SJCRH30 (cell line): Measurements from ENCODE around the gene STRIP2. TPM values are rescaled to one million over a fixed set of nuclear protein-coding genes. Genes with fewer than 3 reads are reported as not detected.
"Not testable (repeated sequence)": the region's sequence is repeated elsewhere in the genome, so short reads cannot be mapped to it uniquely, and the experiment has no call there.

ENCODE experiments used
- DNase-seq, 2 experiments: peaks; one replicate each; pipeline ENCODE4 v3.0.0-alpha.2; 2015 to 2020
- H3K27ac ChIP-seq: fragments of 250-450 bp; sonication (Bioruptor Pico); 2 replicates; pipeline ENCODE4 v1.5.1; 2020; ENCODE audit warnings: mild to moderate bottlenecking, moderate library complexity
- H3K27me3 ChIP-seq: fragments of 250-450 bp; sonication (Bioruptor Pico); 2 replicates; pipeline ENCODE4 v1.5.1; 2020; ENCODE audit warnings: mild to moderate bottlenecking, moderate library complexity
- H3K36me3 ChIP-seq: fragments of 250-450 bp; sonication (Bioruptor Pico); 2 replicates; pipeline ENCODE4 v1.5.1; 2020; ENCODE audit warnings: mild to moderate bottlenecking, moderate library complexity
- H3K4me1 ChIP-seq: fragments of 250-450 bp; sonication (Bioruptor Pico); 2 replicates; pipeline ENCODE4 v1.5.1; 2020; ENCODE audit warnings: mild to moderate bottlenecking, moderate library complexity
- H3K4me3 ChIP-seq: fragments of 250-450 bp; sonication (Bioruptor Pico); 2 replicates; pipeline ENCODE4 v1.5.1; 2020; ENCODE audit warnings: mild to moderate bottlenecking, moderate library complexity
- H3K9me3 ChIP-seq: fragments of 250-450 bp; sonication (Bioruptor Pico); replicated peaks from 2 replicates; pipeline ENCODE4 v1.5.1; 2020; ENCODE audit warnings: mild to moderate bottlenecking, moderate library complexity
- total RNA-seq: library from RNA; depleted of rRNA; stranded (reverse); fragments of >200 nt; shearing (Covaris generic); gene quantifications from 2 replicates; pipeline ENCODE4 v1.2.3, GENCODE V29; 2014

Gene STRIP2
- total RNA-seq, 1 experiment from 2014 or later, result 16.7 TPM

GRCh38 chr7:129480674-129481363, 46.6 kb downstream of the STRIP2 start:
- H3K27ac ChIP-seq, result no peak overlapping the region
- DNase-seq, result no peak
- no peaks in the 10 kb centered on the region for H3K27me3 ChIP-seq
- no peak overlapping the region for H3K4me3 ChIP-seq
- no peaks in the 10 kb centered on the region for H3K9me3 ChIP-seq
- H3K36me3 ChIP-seq, result peaks cover 28% of the 10 kb centered on the region
- no peaks in the 10 kb centered on the region for H3K4me1 ChIP-seq

- H3K9me3 ChIP-seq, H3K4me3 ChIP-seq, H3K4me1 ChIP-seq, H3K27me3 ChIP-seq, DNase-seq, H3K27ac ChIP-seq: not testable (repeated sequence)
- H3K36me3 ChIP-seq, result peaks cover 28% of the 10 kb centered on the region
Measured at GRCh38 chr7:129481376-129481775, 47.1 kb downstream of the STRIP2 start.

GRCh38 chr7:129482781-129483180, 48.5 kb downstream of the STRIP2 start:
- H3K27me3 ChIP-seq, result no peaks in the 10 kb centered on the region
- DNase-seq, result no peak
- H3K9me3 ChIP-seq, result no peaks in the 10 kb centered on the region
- no peaks in the 10 kb centered on the region for H3K4me1 ChIP-seq
- H3K36me3 ChIP-seq, result peaks cover 26% of the 10 kb centered on the region; the same call in 1 of the 2 replicates
- H3K27ac ChIP-seq, result no peak overlapping the region
- H3K4me3 ChIP-seq, result no peak overlapping the region

- no peak overlapping the region for H3K27ac ChIP-seq
- H3K36me3 ChIP-seq, result no peaks in the 10 kb centered on the region; the same call in 1 of the 2 replicates
- no peaks in the 10 kb centered on the region for H3K27me3 ChIP-seq
- no peaks in the 10 kb centered on the region for H3K4me1 ChIP-seq
- no peaks in the 10 kb centered on the region for H3K9me3 ChIP-seq
- DNase-seq, result no peak
- no peak overlapping the region for H3K4me3 ChIP-seq
Measured at GRCh38 chr7:129489491-129489890, 55.3 kb downstream of the STRIP2 start.

- Histone ChIP-seq H3K4me1 (no peaks in the 10 kb centered on the region), H3K27me3 (no peaks in the 10 kb centered on the region), H3K4me3 (no peak overlapping the region), H3K27ac (no peak overlapping the region), H3K9me3 (no peaks in the 10 kb centered on the region), H3K36me3 (no peaks in the 10 kb centered on the region)
- DNase-seq, result no peak
Measured at GRCh38 chr7:129492391-129492790, 58.2 kb downstream of the STRIP2 start.

- Histone ChIP-seq H3K9me3 (no peaks in the 10 kb centered on the region), H3K36me3 (no peaks in the 10 kb centered on the region), H3K27ac (no peak overlapping the region), H3K4me3 (no peak overlapping the region), H3K4me1 (no peaks in the 10 kb centered on the region), H3K27me3 (no peaks in the 10 kb centered on the region)
- DNase-seq, result no peak
Measured at GRCh38 chr7:129493555-129493954, 59.3 kb downstream of the STRIP2 start.

GRCh38 chr7:129494041-129494440, 59.8 kb downstream of the STRIP2 start:
- no peaks in the 10 kb centered on the region for H3K27me3 ChIP-seq
- no peak overlapping the region for H3K27ac ChIP-seq
- DNase-seq, result no peak
- no peaks in the 10 kb centered on the region for H3K4me1 ChIP-seq
- no peak overlapping the region for H3K4me3 ChIP-seq
- no peaks in the 10 kb centered on the region for H3K36me3 ChIP-seq
- no peaks in the 10 kb centered on the region for H3K9me3 ChIP-seq

GRCh38 chr7:129495987-129496386, 61.8 kb downstream of the STRIP2 start:
- Histone ChIP-seq H3K4me3 (no peak overlapping the region), H3K9me3 (no peaks in the 10 kb centered on the region), H3K36me3 (no peaks in the 10 kb centered on the region), H3K27me3 (no peaks in the 10 kb centered on the region), H3K4me1 (no peaks in the 10 kb centered on the region), H3K27ac (no peak overlapping the region)
- no peak for DNase-seq

- no peak for DNase-seq
Measured at GRCh38 chr7:129496653-129497052, 62.4 kb downstream of the STRIP2 start.

GRCh38 chr7:129497156-129497555, 62.9 kb downstream of the STRIP2 start:
- no peaks in the 10 kb centered on the region for H3K4me1 ChIP-seq
- no peak for DNase-seq
- H3K9me3 ChIP-seq, result no peaks in the 10 kb centered on the region
- no peak overlapping the region for H3K27ac ChIP-seq
- no peak overlapping the region for H3K4me3 ChIP-seq
- H3K27me3 ChIP-seq, result no peaks in the 10 kb centered on the region
- no peaks in the 10 kb centered on the region for H3K36me3 ChIP-seq

More at GRCh38 chr7:129496653-129497052, 62.4 kb downstream of the STRIP2 start:
- H3K27ac ChIP-seq, result no peak overlapping the region
- no peak overlapping the region for H3K4me3 ChIP-seq
- H3K36me3 ChIP-seq, result no peaks in the 10 kb centered on the region
- no peaks in the 10 kb centered on the region for H3K27me3 ChIP-seq
- no peaks in the 10 kb centered on the region for H3K9me3 ChIP-seq
- H3K4me1 ChIP-seq, result no peaks in the 10 kb centered on the region

GRCh38 chr7:129498021-129498420, 63.8 kb downstream of the STRIP2 start:
- no peaks in the 10 kb centered on the region for H3K27me3 ChIP-seq
- no peaks in the 10 kb centered on the region for H3K4me1 ChIP-seq
- H3K27ac ChIP-seq, result no peak overlapping the region
- no peak for DNase-seq
- H3K9me3 ChIP-seq, result no peaks in the 10 kb centered on the region
- H3K4me3 ChIP-seq, result no peak overlapping the region
- no peaks in the 10 kb centered on the region for H3K36me3 ChIP-seq

- Histone ChIP-seq H3K27me3 (no peaks in the 10 kb centered on the region), H3K9me3 (no peaks in the 10 kb centered on the region), H3K4me3 (no peak overlapping the region), H3K4me1 (no peaks in the 10 kb centered on the region), H3K27ac (no peak overlapping the region), H3K36me3 (no peaks in the 10 kb centered on the region)
- no peak for DNase-seq
Measured at GRCh38 chr7:129499999-129500398, 65.8 kb downstream of the STRIP2 start.

GRCh38 chr7:129501760-129502707, 67.8 kb downstream of the STRIP2 start, which contains the start of gene SMKR1:
TSS of gene SMKR1 (plus strand) at chr7:129502531. CDS start at chr7:129502825, 294 bp downstream.
- Histone ChIP-seq H3K36me3 (no peaks in the 10 kb centered on the region), H3K4me1 (no peaks in the 10 kb centered on the region), H3K27me3 (no peaks in the 10 kb centered on the region), H3K4me3 (peak within 1 kb of the TSS; percentile 57), H3K9me3 (no peaks in the 10 kb centered on the region), H3K27ac (no peak within 1 kb of the TSS)
- peak; percentile 51 to 55 for DNase-seq

- Histone ChIP-seq H3K4me1 (no peaks in the 10 kb centered on the region), H3K9me3 (no peaks in the 10 kb centered on the region), H3K4me3 (peak overlapping the region; percentile 57), H3K36me3 (no peaks in the 10 kb centered on the region), H3K27ac (no peak overlapping the region), H3K27me3 (no peaks in the 10 kb centered on the region)
- DNase-seq, result no peak
Measured at GRCh38 chr7:129502708-129503685, 68.8 kb downstream of the STRIP2 start.
